ENCODE data around the gene RNASE12.
"Not testable (repeated sequence)": the region's sequence is repeated elsewhere in the genome, so short reads cannot be mapped to it uniquely, and the experiment has no call there.

Gene RNASE12

GRCh38 chr14:20607617-20608016, 16.4 kb upstream of the RNASE12 start:
- H3K27ac ChIP-seq = no peak overlapping the region
- no peak for TF ChIP-seq CTCF (conservative IDR thresholded peaks at IDR 0.05)

DNA sequence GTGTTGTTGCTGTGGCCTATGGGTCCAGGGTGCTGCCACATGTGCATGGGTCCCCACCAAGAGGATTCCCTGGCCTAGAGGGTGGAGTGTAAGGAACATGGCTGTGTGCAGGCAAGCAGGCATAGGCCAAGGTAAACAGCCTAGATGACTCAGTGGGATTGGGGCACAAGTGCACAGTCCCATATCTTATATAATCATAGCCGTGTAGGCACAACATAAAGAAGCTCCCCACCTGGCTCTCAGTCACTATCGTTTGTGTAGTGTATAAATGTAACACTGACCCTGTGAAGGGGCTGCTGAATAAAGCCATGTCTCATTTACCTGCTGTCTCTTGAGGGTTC, 15.7 kb upstream of the RNASE12 start:
- no peak overlapping the region for H3K27ac ChIP-seq
- TF ChIP-seq ZFX (IDR thresholded peaks at IDR 0.05) (no peak), CTCF (conservative IDR thresholded peaks at IDR 0.05) (no peak)

DNA sequence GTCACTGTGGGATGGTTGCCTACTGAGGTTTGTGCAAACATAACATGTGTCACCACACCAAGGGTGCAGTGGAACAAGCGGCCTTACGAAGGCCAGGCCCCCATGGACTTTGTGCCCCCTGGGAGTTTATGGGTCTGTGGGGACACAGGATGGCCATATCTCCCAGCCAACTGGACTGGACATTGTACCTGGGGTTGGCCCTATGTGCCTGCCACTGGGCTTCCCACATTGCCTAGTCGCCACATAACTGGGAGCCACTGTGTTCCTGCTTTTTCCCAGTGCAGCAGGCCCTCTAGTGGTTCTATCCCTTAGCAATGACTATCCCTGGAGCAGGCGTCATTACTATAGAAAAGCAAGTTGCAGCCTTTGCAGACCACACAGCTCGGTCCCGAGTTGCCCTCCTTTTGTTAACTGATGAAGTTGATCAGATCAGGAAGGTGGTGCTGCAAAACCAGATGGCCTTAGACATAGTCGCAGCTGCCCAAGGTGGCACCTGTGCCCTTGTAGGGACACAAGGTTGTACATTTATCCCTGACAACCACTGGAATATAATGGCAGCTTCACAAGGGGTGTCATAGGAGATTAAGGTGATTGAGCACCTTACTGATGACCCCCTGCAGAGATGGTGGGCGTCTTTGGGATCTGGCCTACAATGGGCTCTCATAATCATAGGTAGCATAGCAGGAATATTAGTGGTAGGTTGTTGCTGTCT, 15.2 kb upstream of the RNASE12 start:
- H3K27ac ChIP-seq = no peak overlapping the region
- TF ChIP-seq CTCF (conservative IDR thresholded peaks at IDR 0.05) = peak; percentile 69
- no peak for TF ChIP-seq ZFX (IDR thresholded peaks at IDR 0.05)

- TF ChIP-seq ZFX (IDR thresholded peaks at IDR 0.05) (no peak), CTCF (conservative IDR thresholded peaks at IDR 0.05) (no peak)
- H3K27ac ChIP-seq = no peak overlapping the region
Measured at GRCh38 chr14:20603813-20604690, 12.9 kb upstream of the RNASE12 start.

DNA sequence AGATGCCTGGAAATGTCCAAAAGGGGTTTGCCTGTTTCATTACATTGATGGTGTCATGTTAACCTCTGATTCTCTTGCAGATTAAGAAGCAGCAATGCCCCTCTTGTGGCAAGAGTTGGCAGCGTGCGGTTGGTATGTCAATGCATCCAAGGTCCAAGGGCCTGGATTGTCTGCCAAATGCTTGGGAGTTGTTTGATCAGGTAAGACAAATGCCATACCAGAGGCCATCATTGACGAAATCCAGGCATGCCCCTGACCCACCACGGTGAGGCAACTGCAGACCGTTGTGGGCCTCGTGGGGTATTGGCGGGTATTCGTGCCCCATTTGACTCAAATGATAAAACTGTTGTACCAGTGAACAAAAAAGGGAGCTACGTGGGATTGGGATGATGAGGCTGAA, 11.4 kb upstream of the RNASE12 start:
- H3K27ac ChIP-seq = no peak overlapping the region
- no peak for TF ChIP-seq ZFX (IDR thresholded peaks at IDR 0.05)
- no peak for TF ChIP-seq CTCF (conservative IDR thresholded peaks at IDR 0.05)

GRCh38 chr14:20601522-20601921, 10.3 kb upstream of the RNASE12 start:
- no peak overlapping the region for H3K27ac ChIP-seq
- TF ChIP-seq CTCF (conservative IDR thresholded peaks at IDR 0.05) (no peak), ZFX (IDR thresholded peaks at IDR 0.05) (no peak)

DNA sequence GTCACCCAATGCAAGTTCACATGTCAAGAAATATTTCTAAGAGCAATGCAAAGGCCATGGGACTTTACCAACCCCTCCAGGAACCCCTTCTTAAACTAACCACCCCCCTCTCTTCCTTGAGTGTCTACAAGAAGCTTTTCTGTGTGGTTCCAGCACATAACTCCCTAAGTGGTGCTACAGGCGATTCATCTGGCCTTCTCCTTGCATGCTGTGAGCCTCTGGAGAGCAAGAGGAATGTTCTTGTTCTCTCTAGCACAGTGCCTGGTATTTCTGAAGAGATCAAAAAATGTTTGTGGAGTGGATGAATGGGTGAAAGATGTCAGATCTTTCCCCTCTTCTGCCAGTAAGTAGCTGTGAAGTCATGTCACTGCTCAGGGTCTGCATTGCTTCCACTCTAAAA, 5.9 kb upstream of the RNASE12 start:
- H3K27ac ChIP-seq = no peak overlapping the region
- TF ChIP-seq ZFX (IDR thresholded peaks at IDR 0.05) (no peak), CTCF (conservative IDR thresholded peaks at IDR 0.05) (no peak)

GRCh38 chr14:20595726-20596125, 4.5 kb upstream of the RNASE12 start:
- not testable (repeated sequence) for H3K27ac ChIP-seq
